Measurements from ENCODE around the gene ANKFN1.

Gene ANKFN1

GRCh38 chr17:56144223-56144622, 9.1 kb upstream of the ANKFN1 start:
- no peaks in the 10 kb centered on the region for H3K9me3 ChIP-seq (ENCODE audit: control insufficient read depth, low read length)
- no peaks in the 10 kb centered on the region for H3K27me3 ChIP-seq (ENCODE audit: control insufficient read depth, insufficient read depth, low read length, poor library complexity, severe bottlenecking)
- H3K36me3 ChIP-seq (ENCODE audit: control insufficient read depth, insufficient read depth, low read length), result no peaks in the 10 kb centered on the region
- no peak overlapping the region for H3K27ac ChIP-seq (ENCODE audit: insufficient read depth, low read depth, low read length, poor library complexity, severe bottlenecking)
- H3K4me3 ChIP-seq (ENCODE audit: insufficient read depth, low read depth, low read length), result no peak overlapping the region
- 93 to 97% methylated on average over 3 of the region's 3 CpGs for WGBS, 2 experiments
- no peaks in the 10 kb centered on the region for H3K4me1 ChIP-seq (ENCODE audit: control insufficient read depth, insufficient read depth, low read length)

DNA sequence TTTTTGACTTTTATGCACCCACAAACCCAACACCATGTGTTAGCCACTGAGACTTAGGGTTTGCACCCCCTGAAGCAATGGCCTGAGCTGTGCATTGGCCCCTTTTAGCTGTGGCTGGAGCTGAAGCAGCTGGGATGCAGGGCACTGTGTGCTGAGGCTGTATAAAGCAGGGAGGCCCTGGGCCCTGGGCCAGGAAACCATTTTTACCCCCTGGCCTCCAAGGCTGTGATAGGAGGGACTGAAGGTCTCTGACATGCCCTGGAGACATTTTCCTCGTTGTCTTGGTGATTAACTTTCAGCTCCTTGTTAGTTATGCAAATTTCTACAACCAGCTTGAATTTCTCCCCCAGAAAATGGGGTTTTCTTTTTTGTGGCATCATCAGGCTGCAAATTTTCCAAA, 6.7 kb upstream of the ANKFN1 start:
- WGBS, 2 experiments, result 84 to 87% methylated on average over 1 of the region's 1 CpG

GRCh38 chr17:56148333-56148732, 4.9 kb upstream of the ANKFN1 start:
- WGBS, 2 experiments, result 87% methylated on average over 2 of the region's 2 CpGs
- H3K27me3 ChIP-seq (ENCODE audit: control insufficient read depth, insufficient read depth, low read length, poor library complexity, severe bottlenecking), result no peaks in the 10 kb centered on the region
- H3K9me3 ChIP-seq (ENCODE audit: control insufficient read depth, low read length), result no peaks in the 10 kb centered on the region
- no peak overlapping the region for H3K4me3 ChIP-seq (ENCODE audit: insufficient read depth, low read depth, low read length)
- peaks cover 4% of the 10 kb centered on the region for H3K4me1 ChIP-seq (ENCODE audit: control insufficient read depth, insufficient read depth, low read length)
- H3K27ac ChIP-seq (ENCODE audit: insufficient read depth, low read depth, low read length, poor library complexity, severe bottlenecking), result no peak overlapping the region
- H3K36me3 ChIP-seq (ENCODE audit: control insufficient read depth, insufficient read depth, low read length), result no peaks in the 10 kb centered on the region

More for the DNA sequence above, 6.7 kb upstream of the ANKFN1 start:
- no peak overlapping the region for H3K4me3 ChIP-seq (ENCODE audit: insufficient read depth, low read depth, low read length)
- H3K27me3 ChIP-seq (ENCODE audit: control insufficient read depth, insufficient read depth, low read length, poor library complexity, severe bottlenecking), result no peaks in the 10 kb centered on the region
- H3K27ac ChIP-seq (ENCODE audit: insufficient read depth, low read depth, low read length, poor library complexity, severe bottlenecking), result no peak overlapping the region
- no peaks in the 10 kb centered on the region for H3K9me3 ChIP-seq (ENCODE audit: control insufficient read depth, low read length)
- H3K36me3 ChIP-seq (ENCODE audit: control insufficient read depth, insufficient read depth, low read length), result no peaks in the 10 kb centered on the region
- no peaks in the 10 kb centered on the region for H3K4me1 ChIP-seq (ENCODE audit: control insufficient read depth, insufficient read depth, low read length)

DNA sequence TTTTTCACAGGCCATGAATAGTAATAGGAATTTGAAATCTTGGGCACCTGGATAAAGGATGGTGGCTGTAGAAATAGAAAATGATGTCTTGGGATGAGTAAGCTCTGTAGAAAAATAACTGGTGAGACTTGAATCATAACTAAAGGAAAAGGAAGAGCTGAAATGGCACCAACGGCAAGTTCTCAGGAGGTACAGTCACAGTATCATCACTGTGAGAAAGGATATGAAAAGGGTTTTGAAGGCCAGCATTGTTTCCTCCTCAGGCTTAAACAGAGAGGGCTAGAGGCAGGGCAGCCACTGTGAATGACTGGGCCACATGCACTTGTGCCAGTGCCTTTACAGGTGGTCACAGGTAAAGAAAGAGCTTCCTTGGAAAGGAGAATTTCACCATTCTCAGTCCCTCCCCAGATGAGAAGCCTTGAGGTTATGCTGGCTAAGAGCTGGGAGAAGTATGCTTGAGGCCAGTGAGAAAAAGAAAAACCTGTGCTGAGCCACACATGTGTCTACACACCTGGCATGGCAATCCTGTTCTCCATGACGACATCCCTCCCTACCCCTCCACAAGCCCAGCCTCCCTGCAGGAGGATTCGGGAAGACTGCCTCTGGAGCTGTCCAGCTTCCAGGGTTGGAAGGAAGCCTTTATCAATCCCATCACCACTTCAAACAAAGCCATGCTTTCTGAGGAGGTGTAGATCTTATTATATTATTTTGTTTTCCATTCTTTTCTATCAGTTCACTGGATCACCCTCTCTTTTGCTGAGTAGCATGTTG, 3.8 kb upstream of the ANKFN1 start:
- peaks cover 10% of the 10 kb centered on the region for H3K4me1 ChIP-seq (ENCODE audit: control insufficient read depth, insufficient read depth, low read length)
- no peaks in the 10 kb centered on the region for H3K36me3 ChIP-seq (ENCODE audit: control insufficient read depth, insufficient read depth, low read length)
- H3K4me3 ChIP-seq (ENCODE audit: insufficient read depth, low read depth, low read length), result no peak overlapping the region
- H3K27me3 ChIP-seq (ENCODE audit: control insufficient read depth, insufficient read depth, low read length, poor library complexity, severe bottlenecking), result no peaks in the 10 kb centered on the region
- H3K9me3 ChIP-seq (ENCODE audit: control insufficient read depth, low read length), result no peaks in the 10 kb centered on the region
- WGBS, 2 experiments, result 77 to 84% methylated on average over 3 of the region's 3 CpGs
- no peak overlapping the region for H3K27ac ChIP-seq (ENCODE audit: insufficient read depth, low read depth, low read length, poor library complexity, severe bottlenecking)

DNA sequence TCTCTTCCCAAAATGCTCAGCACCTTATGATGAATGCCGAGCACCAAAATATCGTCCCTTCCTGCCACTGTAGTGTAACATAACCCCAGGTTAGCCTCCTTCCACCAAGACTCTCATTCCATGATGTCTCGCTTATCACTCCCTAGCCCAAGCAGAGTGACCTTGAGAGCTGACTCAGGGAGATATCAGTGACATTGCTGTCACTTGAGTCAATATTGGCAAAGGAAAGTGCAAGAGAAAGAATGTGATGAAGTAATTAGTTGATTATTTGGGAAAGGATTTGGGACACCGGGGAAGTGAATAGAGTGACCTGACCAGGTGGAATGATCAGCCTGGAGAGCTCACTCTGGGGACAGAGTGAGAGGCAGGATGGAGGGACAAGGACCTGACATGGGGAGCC, 2.6 kb upstream of the ANKFN1 start:
- no peaks in the 10 kb centered on the region for H3K9me3 ChIP-seq (ENCODE audit: control insufficient read depth, low read length)
- no peak overlapping the region for H3K27ac ChIP-seq (ENCODE audit: insufficient read depth, low read depth, low read length, poor library complexity, severe bottlenecking)
- no peaks in the 10 kb centered on the region for H3K27me3 ChIP-seq (ENCODE audit: control insufficient read depth, insufficient read depth, low read length, poor library complexity, severe bottlenecking)
- H3K4me1 ChIP-seq (ENCODE audit: control insufficient read depth, insufficient read depth, low read length), result peaks cover 10% of the 10 kb centered on the region
- no peaks in the 10 kb centered on the region for H3K36me3 ChIP-seq (ENCODE audit: control insufficient read depth, insufficient read depth, low read length)
- WGBS, 2 experiments, result 94 to 95% methylated on average over 4 of the region's 4 CpGs
- H3K4me3 ChIP-seq (ENCODE audit: insufficient read depth, low read depth, low read length), result no peak overlapping the region

GRCh38 chr17:56157845-56158244, 4.6 kb downstream of the ANKFN1 start:
- H3K4me3 ChIP-seq (ENCODE audit: insufficient read depth, low read depth, low read length), result no peak overlapping the region
- peaks cover 33% of the 10 kb centered on the region for H3K4me1 ChIP-seq (ENCODE audit: control insufficient read depth, insufficient read depth, low read length)
- H3K27me3 ChIP-seq (ENCODE audit: control insufficient read depth, insufficient read depth, low read length, poor library complexity, severe bottlenecking), result no peaks in the 10 kb centered on the region
- H3K36me3 ChIP-seq (ENCODE audit: control insufficient read depth, insufficient read depth, low read length), result no peaks in the 10 kb centered on the region
- H3K9me3 ChIP-seq (ENCODE audit: control insufficient read depth, low read length), result no peaks in the 10 kb centered on the region
- 92 to 95% methylated on average over 4 of the region's 4 CpGs for WGBS, 2 experiments
- no peak overlapping the region for H3K27ac ChIP-seq (ENCODE audit: insufficient read depth, low read depth, low read length, poor library complexity, severe bottlenecking)

DNA sequence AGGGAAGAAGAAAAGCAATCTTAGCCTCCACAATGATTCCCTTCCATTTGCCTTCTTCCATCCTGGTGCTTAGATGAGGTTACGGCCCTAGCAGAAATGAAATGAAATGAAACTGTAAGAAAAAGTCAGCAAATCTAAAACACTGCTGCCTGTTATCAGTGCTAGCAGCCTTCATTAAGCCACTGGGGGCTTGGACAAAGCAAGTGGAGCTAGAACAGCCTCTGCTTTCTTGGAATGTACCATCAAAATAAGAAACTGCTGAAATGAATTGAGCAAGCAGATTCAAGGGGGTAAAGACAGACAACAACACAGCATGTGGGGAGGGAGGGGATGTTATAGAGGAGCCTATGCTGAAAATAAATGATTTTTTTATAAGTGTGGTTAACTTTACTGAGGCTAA, 5.1 kb downstream of the ANKFN1 start:
- WGBS, 2 experiments, result 85 to 92% methylated on average over 1 of the region's 1 CpG
- Histone ChIP-seq H3K4me1 (ENCODE audit: control insufficient read depth, insufficient read depth, low read length) (peaks cover 28% of the 10 kb centered on the region), H3K36me3 (ENCODE audit: control insufficient read depth, insufficient read depth, low read length) (no peaks in the 10 kb centered on the region), H3K4me3 (ENCODE audit: insufficient read depth, low read depth, low read length) (no peak overlapping the region), H3K27me3 (ENCODE audit: control insufficient read depth, insufficient read depth, low read length, poor library complexity, severe bottlenecking) (no peaks in the 10 kb centered on the region), H3K27ac (ENCODE audit: insufficient read depth, low read depth, low read length, poor library complexity, severe bottlenecking) (no peak overlapping the region), H3K9me3 (ENCODE audit: control insufficient read depth, low read length) (no peaks in the 10 kb centered on the region)

DNA sequence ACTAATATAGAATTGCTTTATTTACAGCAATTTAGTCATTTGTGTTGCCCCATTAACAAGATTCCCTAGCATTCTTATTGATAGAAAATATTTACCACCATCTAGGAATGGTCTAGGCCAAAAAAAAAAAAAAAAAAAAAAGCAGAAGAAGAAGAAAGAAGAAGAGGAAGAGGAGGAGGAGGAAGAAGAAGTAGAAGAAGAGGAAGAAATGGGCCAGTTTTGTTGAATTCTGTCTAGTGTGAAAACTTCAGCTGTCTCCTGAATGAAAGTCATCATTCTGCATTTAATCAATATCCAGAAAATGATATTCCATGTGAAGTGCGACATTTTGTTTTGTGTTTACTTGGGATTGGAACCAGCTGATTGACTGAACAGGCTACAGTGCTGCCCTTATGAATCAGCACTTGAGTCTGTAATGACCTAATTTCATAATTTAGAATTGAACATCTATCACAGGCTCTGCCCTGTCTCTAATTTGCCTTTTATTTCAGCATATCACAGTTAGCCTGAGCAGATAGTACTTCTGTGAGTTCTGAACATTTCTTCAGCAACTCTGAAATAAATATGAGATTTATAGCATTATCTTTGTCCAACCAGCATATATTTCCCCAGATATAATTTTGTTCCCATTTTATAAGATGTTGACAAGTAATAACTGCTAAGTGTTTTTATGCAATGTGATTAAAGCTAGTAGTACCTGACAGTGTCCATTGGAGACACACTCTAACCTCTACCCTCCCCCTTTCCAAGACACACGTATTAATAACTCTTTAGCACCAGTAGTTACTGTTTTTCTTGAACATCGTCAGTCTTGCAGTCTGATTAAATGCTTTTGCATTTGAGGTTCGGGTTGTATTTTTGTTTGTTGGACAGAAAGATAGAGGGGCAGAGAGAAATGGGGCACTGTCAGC, 5.9 kb downstream of the ANKFN1 start:
- Histone ChIP-seq H3K4me3 (ENCODE audit: insufficient read depth, low read depth, low read length) (no peak overlapping the region), H3K27ac (ENCODE audit: insufficient read depth, low read depth, low read length, poor library complexity, severe bottlenecking) (no peak overlapping the region), H3K36me3 (ENCODE audit: control insufficient read depth, insufficient read depth, low read length) (no peaks in the 10 kb centered on the region), H3K4me1 (ENCODE audit: control insufficient read depth, insufficient read depth, low read length) (peaks cover 23% of the 10 kb centered on the region), H3K9me3 (ENCODE audit: control insufficient read depth, low read length) (no peaks in the 10 kb centered on the region), H3K27me3 (ENCODE audit: control insufficient read depth, insufficient read depth, low read length, poor library complexity, severe bottlenecking) (no peaks in the 10 kb centered on the region)
- WGBS, 2 experiments, result 71 to 87% methylated on average over 4 of the region's 4 CpGs

DNA sequence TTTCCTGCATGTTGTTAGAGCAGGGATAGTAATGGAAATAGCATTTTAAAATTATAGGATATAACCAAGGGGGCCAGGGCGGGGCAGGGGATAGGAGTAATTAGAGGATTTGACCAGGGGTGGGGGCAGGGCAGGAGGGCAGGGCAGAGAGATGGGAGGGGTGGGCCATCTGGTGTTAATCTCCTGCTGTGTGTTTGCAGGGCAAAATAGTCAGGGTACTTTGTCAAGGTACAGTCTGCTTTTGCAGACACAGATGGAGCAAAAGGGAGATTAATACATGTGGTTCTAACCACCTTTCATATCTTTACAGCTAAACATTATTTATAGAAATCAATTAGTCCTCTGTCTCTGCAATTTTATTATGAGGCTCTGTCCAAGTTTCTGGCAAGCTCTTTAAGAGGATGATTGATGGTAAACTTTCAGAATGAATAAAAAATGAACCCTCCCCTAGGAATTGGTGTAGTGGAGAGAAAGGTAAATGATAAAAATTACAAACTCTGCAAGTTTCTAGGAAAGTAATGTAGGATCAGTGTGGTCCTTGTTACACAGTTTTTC, 6.6 kb downstream of the ANKFN1 start:
- Histone ChIP-seq H3K27me3 (ENCODE audit: control insufficient read depth, insufficient read depth, low read length, poor library complexity, severe bottlenecking) (no peaks in the 10 kb centered on the region), H3K4me1 (ENCODE audit: control insufficient read depth, insufficient read depth, low read length) (peaks cover 23% of the 10 kb centered on the region), H3K9me3 (ENCODE audit: control insufficient read depth, low read length) (no peaks in the 10 kb centered on the region), H3K4me3 (ENCODE audit: insufficient read depth, low read depth, low read length) (no peak overlapping the region), H3K36me3 (ENCODE audit: control insufficient read depth, insufficient read depth, low read length) (no peaks in the 10 kb centered on the region), H3K27ac (ENCODE audit: insufficient read depth, low read depth, low read length, poor library complexity, severe bottlenecking) (no peak overlapping the region)
- WGBS, 2 experiments, result 23 to 30% methylated on average over 1 of the region's 1 CpG

- Histone ChIP-seq H3K27ac (ENCODE audit: insufficient read depth, low read depth, low read length, poor library complexity, severe bottlenecking) (no peak overlapping the region), H3K4me3 (ENCODE audit: insufficient read depth, low read depth, low read length) (no peak overlapping the region), H3K4me1 (ENCODE audit: control insufficient read depth, insufficient read depth, low read length) (peaks cover 23% of the 10 kb centered on the region), H3K27me3 (ENCODE audit: control insufficient read depth, insufficient read depth, low read length, poor library complexity, severe bottlenecking) (no peaks in the 10 kb centered on the region), H3K36me3 (ENCODE audit: control insufficient read depth, insufficient read depth, low read length) (no peaks in the 10 kb centered on the region), H3K9me3 (ENCODE audit: control insufficient read depth, low read length) (no peaks in the 10 kb centered on the region)
- WGBS, 2 experiments, result 92 to 93% methylated on average over 3 of the region's 3 CpGs
Observed at GRCh38 chr17:56160422-56160821, 7.1 kb downstream of the ANKFN1 start.

Measured in ectodermal cell (in vitro differentiated cells).